ENCODE results near the gene KCTD21.

DNA sequence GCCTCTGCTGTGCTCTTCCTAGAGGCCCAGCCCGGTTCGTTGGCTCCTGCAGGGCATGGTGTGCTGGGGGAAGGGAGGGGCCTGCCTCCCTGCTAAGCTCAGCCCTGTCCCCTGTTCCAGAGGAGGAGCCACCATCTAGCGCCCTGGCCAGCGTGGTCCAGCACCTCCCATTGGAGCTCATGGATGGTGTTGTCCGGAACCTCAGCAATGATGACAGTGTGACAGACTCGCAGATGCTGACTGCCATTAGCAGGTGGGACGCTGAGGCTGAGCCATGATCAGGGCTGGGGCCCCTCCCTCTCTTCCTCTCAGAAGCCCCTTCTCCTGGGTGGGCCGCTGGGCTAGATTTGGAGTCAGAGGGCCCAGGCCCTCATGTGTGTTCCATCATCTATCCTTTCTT is 9.4 kb upstream of the KCTD21 start:
- TF ChIP-seq EP300 (IDR thresholded peaks at IDR 0.05) (no peak), CTCF (IDR thresholded peaks at IDR 0.05) (no peak)

Measured in tibial nerve (tissue), 4 donors.